Heart left ventricle (tissue), 16 donors: ENCODE measurements around the gene IMP4. TPM values are rescaled to one million over a fixed set of nuclear protein-coding genes. Genes with fewer than 3 reads are reported as not detected.
A peak's percentile ranks its signal among the peaks of the same experiment; 100 is the strongest.

Experiments
- ATAC-seq, 4 donors: fragments of 200-7000 bp; cut with Tn5 transposase; one replicate each; pipeline ENCODE4 v1.9.1; 2020 to 2022; ENCODE audit warnings: moderate library complexity in 4 of 4, mild to moderate bottlenecking in 3 of 4, moderate number of reproducible peaks in 1 of 4
- DNase-seq, 5 donors: peaks; one replicate each; pipeline ENCODE4 v3.0.0-alpha.2; 2020
- H3K27ac ChIP-seq, 12 donors: fragments of 200-600 bp; sonication (generic) in 4 of 12; one replicate each; pipeline versions ENCODE4 v1.5.0 to v1.8.0; 2016 to 2022; ENCODE audit warnings: mild to moderate bottlenecking in 2 of 12
- H3K27me3 ChIP-seq, 9 donors: fragments of 200-600 bp; sonication (generic) in 2 of 9; one replicate each; pipeline versions ENCODE4 v1.5.1 to v1.8.0; 2016 to 2022; ENCODE audit warnings: mild to moderate bottlenecking in 3 of 9
- H3K36me3 ChIP-seq, 9 donors: fragments of 200-600 bp; sonication (generic) in 2 of 9; one replicate each; pipeline versions ENCODE4 v1.5.0 to v1.8.0; 2018 to 2022; ENCODE audit warnings: mild to moderate bottlenecking in 2 of 9
- H3K4me1 ChIP-seq, 12 donors: fragments of 200-600 bp; sonication (generic) in 4 of 12; one replicate each; pipeline versions ENCODE4 v1.5.0 to v1.8.0; 2016 to 2022; ENCODE audit warnings: mild to moderate bottlenecking in 3 of 12
- H3K4me3 ChIP-seq, 12 donors: fragments of 200-600 bp; sonication (generic) in 4 of 12; one replicate each; pipeline versions ENCODE4 v1.5.0 to v1.8.0; 2017 to 2022; ENCODE audit warnings: mild to moderate bottlenecking in 9 of 12, moderate library complexity in 4 of 12
- H3K9me3 ChIP-seq, 12 donors: fragments of 200-600 bp; sonication (generic) in 4 of 12; one replicate each; pipeline versions ENCODE4 v1.5.0 to v1.8.0; 2016 to 2022; ENCODE audit warnings: mild to moderate bottlenecking in 1 of 12
- POLR2A ChIP-seq, 2 donors: fragments of 450-650 bp; IDR thresholded peaks; one replicate each; pipeline ENCODE4 v1.6.1; 2017; ENCODE audit warnings: antibody characterized with exemption in 2 of 2, mild to moderate bottlenecking in 2 of 2, moderate library complexity in 2 of 2
- WGBS, 4 donors: extraction: QIAGEN DNeasy Blood & Tissue Kit in 2 of 4; methylation state at CpG; one replicate each; pipeline versions ENCODE4 v1.1.5 to v1.1.7; 2013 to 2018; 5-methylcytosine and 5-hydroxymethylcytosine counted together
- intact Hi-C, 10 donors: fragments of 100-400 bp; cut with DNase I; formaldehyde crosslinking; loops; one replicate each; pipeline versions ENCODE4 v1.11.1 to v1.14.2; 2022
- polyA plus RNA-seq, 2 donors: library from polyadenylated mRNA; stranded (reverse); fragments of 200-250 nt; gene quantifications; one replicate each; pipeline ENCODE4 v1.2.3, GENCODE V29; 2013
- total RNA-seq, 9 donors: library from RNA; depleted of rRNA in 2 of 9; stranded (reverse); fragments of >200 nt in 2 of 9; fragmentation: NEBNext Ultra II Directional in 3 of 9; extraction: Animal tissue kit (Norgen Biotek cat#: 25700) in 3 of 9; gene quantifications; one replicate each; pipeline versions ENCODE4 v1.1.0 to v1.2.4, GENCODE V29; 2016 to 2023
- TF ChIP-seq, protein P1 (sequence below), 12 donors: fragments of 200-600 bp; sonication (generic) in 4 of 12; IDR thresholded peaks; one replicate each; pipeline versions ENCODE4 v1.5.0 to v1.8.0; 2018 to 2022; ENCODE audit warnings: antibody characterized with exemption in 12 of 12, mild to moderate bottlenecking in 5 of 12
- donor health status: ischemic (EF 13 %, LVEDD 7.1; RV severe dilation, severe dysfunction).
- donor health status: healthy with polysubstance abuse.
- donor health status: DM: no; HTN: yes; CAD: no.
- donor health status: DM: no; HTN: no; CAD: no.
- donor health status: ischemic (EF 25% LVEDD 6.9; RV normal size, moderate dysfunction).
- donor health status: ischemic (EF 25% LVEDD 5.7; RV mildly dilated, moderate dysfunction).
- donor health status: healthy.
- donor health status: DM: yes; HTN: yes; CAD: no.
- donor health status: ischemic (EF 35%, LVEDD 5.7; RV mildly dilated, moderate dysfunction).
- donor health status: nonischemic (EF 11% LVEDD 7.7; RV severe dilation, severe dysfunction).
- donor health status: DM: yes; HTN: yes; CAD: no.
- donor health status: PGD.
- donor health status: ischemic (EF 29% LVEDD 5.4; RV normal size, mild dysfunction).
- donor health status: nonischemic (EF 23%, LVEDD 6.1; RV moderate dilation, normal function).

IMP4 gene
- total and polyA plus RNA-seq, 11 donors: 55.8 to 209 (median 73.7) TPM

DNA sequence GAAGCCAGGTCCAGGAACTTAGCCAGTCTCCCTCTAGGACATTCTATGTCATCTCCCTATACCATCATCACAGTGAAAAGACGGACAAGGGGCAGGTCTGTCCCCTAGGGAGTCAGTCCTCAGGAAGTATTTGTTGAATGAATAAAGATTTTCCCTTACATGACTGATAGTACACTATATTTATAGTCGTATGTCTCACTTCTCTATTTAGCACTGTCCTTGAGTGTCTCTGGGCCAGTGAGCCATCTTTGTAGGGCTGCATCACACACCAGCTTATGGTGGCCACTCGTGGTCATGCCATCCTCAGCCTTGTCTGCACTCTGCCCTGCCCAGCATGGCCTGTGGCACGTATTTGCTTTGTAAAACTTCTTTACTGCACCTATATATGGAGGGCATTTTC is 38.9 kb downstream of the IMP4 start:
- WGBS, 4 donors: 68 to 79% (median 74%) methylated on average over 4 of the region's 4 CpGs
- intact Hi-C loops: no loop called here
- Histone ChIP-seq H3K4me3 (no peak overlapping the region), H3K27ac (no peak overlapping the region), H3K27me3 (no peaks in the 10 kb centered on the region), H3K9me3 (no peaks in the 10 kb centered on the region), H3K36me3 (peaks cover 0 to 26% (median 0%) of the 10 kb centered on the region in 9 donors), H3K4me1 (peaks cover 0 to 35% (median 20%) of the 10 kb centered on the region in 12 donors)
- peak in 1 of 4 donors; percentile 30 for ATAC-seq
- DNase-seq: no peak
- TF ChIP-seq, protein P1, sequence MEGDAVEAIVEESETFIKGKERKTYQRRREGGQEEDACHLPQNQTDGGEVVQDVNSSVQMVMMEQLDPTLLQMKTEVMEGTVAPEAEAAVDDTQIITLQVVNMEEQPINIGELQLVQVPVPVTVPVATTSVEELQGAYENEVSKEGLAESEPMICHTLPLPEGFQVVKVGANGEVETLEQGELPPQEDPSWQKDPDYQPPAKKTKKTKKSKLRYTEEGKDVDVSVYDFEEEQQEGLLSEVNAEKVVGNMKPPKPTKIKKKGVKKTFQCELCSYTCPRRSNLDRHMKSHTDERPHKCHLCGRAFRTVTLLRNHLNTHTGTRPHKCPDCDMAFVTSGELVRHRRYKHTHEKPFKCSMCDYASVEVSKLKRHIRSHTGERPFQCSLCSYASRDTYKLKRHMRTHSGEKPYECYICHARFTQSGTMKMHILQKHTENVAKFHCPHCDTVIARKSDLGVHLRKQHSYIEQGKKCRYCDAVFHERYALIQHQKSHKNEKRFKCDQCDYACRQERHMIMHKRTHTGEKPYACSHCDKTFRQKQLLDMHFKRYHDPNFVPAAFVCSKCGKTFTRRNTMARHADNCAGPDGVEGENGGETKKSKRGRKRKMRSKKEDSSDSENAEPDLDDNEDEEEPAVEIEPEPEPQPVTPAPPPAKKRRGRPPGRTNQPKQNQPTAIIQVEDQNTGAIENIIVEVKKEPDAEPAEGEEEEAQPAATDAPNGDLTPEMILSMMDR (IDR thresholded peaks at IDR 0.05): no peak
- TF ChIP-seq POLR2A (IDR thresholded peaks at IDR 0.05): no peak

DNA sequence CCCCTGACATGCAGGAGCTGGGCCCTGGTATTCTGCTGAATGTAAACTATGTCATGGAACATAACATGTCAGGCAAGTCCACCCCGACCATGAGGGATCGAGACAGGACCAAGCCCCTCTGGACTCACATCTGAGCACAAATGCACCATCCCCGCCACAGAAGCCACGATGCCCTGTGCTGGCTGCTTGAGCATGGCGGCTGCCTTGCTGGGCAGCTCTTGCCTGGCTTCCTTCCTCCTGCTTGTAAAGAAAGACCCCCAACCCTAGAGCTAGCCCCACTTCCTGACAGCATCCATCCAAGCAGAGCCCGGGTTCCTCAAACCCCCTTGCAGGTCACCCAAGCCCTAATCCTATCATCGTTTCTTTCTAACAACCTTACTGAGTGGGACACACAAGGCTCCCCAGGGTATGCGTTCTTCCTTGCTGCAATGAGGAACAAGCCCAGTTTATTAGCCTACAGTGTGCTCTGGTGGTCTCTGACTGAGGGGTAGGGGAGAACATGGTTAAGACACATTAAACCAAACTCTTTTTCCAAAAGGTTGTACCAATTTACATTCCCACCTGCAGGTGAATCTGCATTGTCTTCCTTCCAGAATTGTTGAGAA is 39.7 kb downstream of the IMP4 start:
- Histone ChIP-seq H3K27ac (no peak overlapping the region), H3K4me1 (peaks cover 0 to 43% (median 27%) of the 10 kb centered on the region in 12 donors), H3K36me3 (peaks cover 0 to 23% (median 0%) of the 10 kb centered on the region in 9 donors), H3K27me3 (no peaks in the 10 kb centered on the region), H3K4me3 (no peak overlapping the region), H3K9me3 (no peaks in the 10 kb centered on the region)
- ATAC-seq: no peak
- whole genome bisulfite sequencing, 4 donors: 95 to 99% (median 96%) methylated on average over 8 of the region's 8 CpGs
- TF ChIP-seq POLR2A (IDR thresholded peaks at IDR 0.05): no peak
- TF ChIP-seq, protein P1 (IDR thresholded peaks at IDR 0.05): no peak
- DNase-seq: no peak
- intact Hi-C loops: no loop called here

DNA sequence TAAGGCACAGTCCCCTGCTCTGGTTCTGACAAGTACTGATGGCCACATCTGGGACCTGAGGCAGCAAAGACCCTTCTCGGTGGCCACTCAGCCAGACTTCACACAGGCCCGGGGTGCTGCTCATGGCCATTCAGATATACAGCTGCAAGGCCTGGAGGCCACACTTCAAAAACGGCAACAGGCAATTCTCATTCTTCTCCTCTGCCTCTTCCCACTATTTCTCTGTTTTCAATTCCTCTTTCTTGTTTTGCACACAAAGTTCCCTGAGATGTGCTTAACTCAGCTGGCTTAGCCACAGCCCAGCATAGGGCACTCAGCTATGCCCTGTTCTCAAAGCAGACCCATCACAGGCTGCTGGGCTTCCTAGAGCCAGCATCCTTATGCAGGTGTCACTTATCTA is 43.0 kb downstream of the IMP4 start:
- ATAC-seq (peak in 2 of 4 donors; percentile 19 to 51), DNase-seq (no peak)
- Histone ChIP-seq H3K4me1 (peaks cover 0 to 58% (median 41%) of the 10 kb centered on the region in 12 donors), H3K9me3 (no peaks in the 10 kb centered on the region), H3K27ac (peak overlapping the region in 10 of 12 donors; percentile 55 to 84 (median 72)), H3K4me3 (no peak overlapping the region), H3K27me3 (no peaks in the 10 kb centered on the region), H3K36me3 (peaks cover 0 to 15% (median 0%) of the 10 kb centered on the region in 9 donors)
- intact Hi-C loops: loop anchor here in 2 of 10 donors (2.0 kb wide), 1 partner anchor 13 kb away; no protein-coding TSS in a partner anchor
- TF ChIP-seq, protein P1 (IDR thresholded peaks at IDR 0.05): no peak
- no peak for TF ChIP-seq POLR2A (IDR thresholded peaks at IDR 0.05)
- WGBS, 4 donors: 86 to 94% (median 92%) methylated on average over 3 of the region's 3 CpGs

DNA sequence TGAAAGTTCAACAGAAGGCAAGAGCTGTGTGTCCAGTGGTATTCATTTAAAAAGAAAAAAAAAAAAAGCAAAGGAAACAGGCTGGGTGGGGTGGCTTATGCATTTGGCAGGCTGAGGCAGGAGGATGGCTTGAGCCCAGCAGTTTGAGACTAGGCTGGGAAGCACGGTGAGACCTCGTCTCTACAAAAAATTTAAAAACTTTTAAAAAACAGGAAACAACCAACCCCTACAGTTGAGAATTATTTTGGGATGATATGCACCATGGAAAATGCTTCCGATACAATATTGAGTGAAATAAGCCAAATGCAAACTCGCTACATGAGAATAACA is 44.3 kb downstream of the IMP4 start:
- Histone ChIP-seq H3K9me3 (no peaks in the 10 kb centered on the region), H3K36me3 (peaks cover 0 to 7% (median 0%) of the 10 kb centered on the region in 9 donors), H3K4me1 (peaks cover 0 to 63% (median 42%) of the 10 kb centered on the region in 12 donors), H3K27ac (peak overlapping the region in 11 of 12 donors; percentile 41 to 84 (median 71)), H3K27me3 (no peaks in the 10 kb centered on the region), H3K4me3 (peak overlapping the region in 3 of 12 donors; percentile 5 to 26 (median 9))
- peak in 3 of 5 donors; percentile 48 to 69 (median 48) for DNase-seq
- TF ChIP-seq, protein P1 (IDR thresholded peaks at IDR 0.05): no peak
- no peak for TF ChIP-seq POLR2A (IDR thresholded peaks at IDR 0.05)
- WGBS, 4 donors: 43 to 51% (median 47%) methylated on average over 4 of the region's 4 CpGs
- intact Hi-C loops: loop anchor here in 2 of 10 donors (2.0 kb wide), 1 partner anchor 14 kb away; no protein-coding TSS in a partner anchor
- ATAC-seq: peak; percentile 12 to 52 (median 31)
